GM12801 (cell line): ENCODE data around the gene SCGB3A1.

Source experiments
- CTCF ChIP-seq: IDR thresholded peaks from one replicate; pipeline ENCODE4 v1.5.1; 2011; ENCODE audit warnings: control low read depth; ENCODE audit not compliant: insufficient read length; ENCODE audit errors: extremely low read depth

Gene SCGB3A1

GRCh38 chr5:180596115-180596667, 4.9 kb upstream of the SCGB3A1 start:
- TF ChIP-seq CTCF, result no peak

GRCh38 chr5:180595381-180596114, 4.2 kb upstream of the SCGB3A1 start:
- no peak for TF ChIP-seq CTCF

GRCh38 chr5:180595046-180595379, 3.7 kb upstream of the SCGB3A1 start:
- TF ChIP-seq CTCF, result no peak

- TF ChIP-seq CTCF, result no peak
These were observed 3.2 kb upstream of the SCGB3A1 start for GRCh38 chr5:180594311-180595045.

GRCh38 chr5:180593446-180594206, 2.3 kb upstream of the SCGB3A1 start:
- no peak for TF ChIP-seq CTCF

GRCh38 chr5:180592176-180592575, 877 bp upstream of the SCGB3A1 start:
- no peak for TF ChIP-seq CTCF
